Osteocyte (in vitro differentiated cells): Measurements from ENCODE around the gene SPATA2. TPM values are rescaled to one million over a fixed set of nuclear protein-coding genes. Genes with fewer than 3 reads are reported as not detected.

ENCODE experiments used
- DNase-seq: peaks from one replicate; pipeline ENCODE4 v3.0.0; 2021; ENCODE audit warnings: mixed read lengths; ENCODE audit not compliant: unreplicated experiment; ENCODE audit errors: extremely low spot score
- H3K27ac Mint-ChIP-seq: one replicate; pipeline ENCODE4 v1.8.0; 2021; ENCODE audit warnings: mild to moderate bottlenecking, mixed read lengths; ENCODE audit not compliant: unreplicated experiment
- H3K27me3 Mint-ChIP-seq: one replicate; pipeline ENCODE4 v1.8.0; 2021; ENCODE audit warnings: mixed read lengths; ENCODE audit not compliant: unreplicated experiment
- H3K36me3 Mint-ChIP-seq: one replicate; pipeline ENCODE4 v1.8.0; 2021; ENCODE audit warnings: mixed read lengths; ENCODE audit not compliant: unreplicated experiment
- H3K4me1 Mint-ChIP-seq: one replicate; pipeline ENCODE4 v1.8.0; 2021; ENCODE audit warnings: mixed read lengths; ENCODE audit not compliant: unreplicated experiment
- H3K4me3 Mint-ChIP-seq: one replicate; pipeline ENCODE4 v1.8.0; 2021; ENCODE audit warnings: mild to moderate bottlenecking, moderate library complexity, mixed read lengths; ENCODE audit not compliant: unreplicated experiment
- H3K9me3 Mint-ChIP-seq: one replicate; pipeline ENCODE4 v1.8.0; 2021; ENCODE audit warnings: mixed read lengths; ENCODE audit not compliant: unreplicated experiment
- CTCF ChIP-seq: fragments of 200-600 bp; sonication (generic); IDR thresholded peaks from 2 replicates; pipeline ENCODE4 v1.5.0; 2021; ENCODE audit warnings: antibody characterized with exemption, mild to moderate bottlenecking, moderate library complexity
- total RNA-seq: library from RNA; stranded (reverse); gene quantifications from 2 replicates; pipeline ENCODE4 v1.2.1, GENCODE V29; 2021

Gene SPATA2
- total RNA-seq, 1 donor from 2014 or later, result 6.6 TPM

GRCh38 chr20:49882171-49882970 is 33.0 kb downstream of the SPATA2 start:
- H3K9me3 Mint-ChIP-seq, result no peaks in the 10 kb centered on the region
- H3K36me3 Mint-ChIP-seq, result peaks cover 22% of the 10 kb centered on the region
- no peaks in the 10 kb centered on the region for H3K27me3 Mint-ChIP-seq
- H3K4me3 Mint-ChIP-seq, result no peak overlapping the region
- H3K4me1 Mint-ChIP-seq, result peaks cover 39% of the 10 kb centered on the region
- no peak for TF ChIP-seq CTCF
- no peak overlapping the region for H3K27ac Mint-ChIP-seq
- DNase-seq, result no peak

GRCh38 chr20:49880724-49881445 is 34.4 kb downstream of the SPATA2 start:
- Mint-ChIP-seq H3K4me3 (no peak overlapping the region), H3K36me3 (peaks cover 20% of the 10 kb centered on the region), H3K27me3 (no peaks in the 10 kb centered on the region), H3K27ac (no peak overlapping the region), H3K9me3 (no peaks in the 10 kb centered on the region), H3K4me1 (peaks cover 28% of the 10 kb centered on the region)
- no peak for TF ChIP-seq CTCF
- no peak for DNase-seq

GRCh38 chr20:49880177-49880576 is 35.2 kb downstream of the SPATA2 start:
- no peak overlapping the region for H3K27ac Mint-ChIP-seq
- DNase-seq, result no peak
- no peaks in the 10 kb centered on the region for H3K27me3 Mint-ChIP-seq

DNA sequence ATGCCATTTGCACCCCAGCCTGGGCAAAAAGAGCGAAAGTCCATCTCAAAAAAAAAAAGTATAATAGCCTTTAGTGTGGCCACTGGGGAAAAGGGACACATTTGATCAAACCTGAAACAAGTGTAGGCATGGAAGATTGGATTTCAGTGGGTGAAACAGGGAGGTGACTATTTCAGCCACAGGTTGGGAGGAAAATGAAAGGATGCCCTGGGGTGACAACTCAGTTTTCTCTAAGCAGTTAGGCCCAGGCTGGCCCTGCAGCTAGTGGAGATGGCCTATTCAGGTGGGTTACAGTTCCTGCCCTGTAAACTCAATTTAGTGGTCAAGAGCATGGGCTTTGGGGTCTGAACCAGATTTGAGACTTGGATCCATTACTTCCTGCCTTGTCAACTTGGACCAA is 36.4 kb downstream of the SPATA2 start:
- H3K4me1 Mint-ChIP-seq, result peaks cover 26% of the 10 kb centered on the region
- H3K36me3 Mint-ChIP-seq, result peaks cover 28% of the 10 kb centered on the region
- DNase-seq, result no peak
- no peaks in the 10 kb centered on the region for H3K9me3 Mint-ChIP-seq
- H3K27ac Mint-ChIP-seq, result no peak overlapping the region
- TF ChIP-seq CTCF, result no peak
- H3K27me3 Mint-ChIP-seq, result no peaks in the 10 kb centered on the region
- H3K4me3 Mint-ChIP-seq, result no peak overlapping the region

More at GRCh38 chr20:49880177-49880576, 35.2 kb downstream of the SPATA2 start:
- Mint-ChIP-seq H3K4me3 (no peak overlapping the region), H3K4me1 (peaks cover 26% of the 10 kb centered on the region), H3K9me3 (no peaks in the 10 kb centered on the region), H3K36me3 (peaks cover 20% of the 10 kb centered on the region)
- no peak for TF ChIP-seq CTCF

DNA sequence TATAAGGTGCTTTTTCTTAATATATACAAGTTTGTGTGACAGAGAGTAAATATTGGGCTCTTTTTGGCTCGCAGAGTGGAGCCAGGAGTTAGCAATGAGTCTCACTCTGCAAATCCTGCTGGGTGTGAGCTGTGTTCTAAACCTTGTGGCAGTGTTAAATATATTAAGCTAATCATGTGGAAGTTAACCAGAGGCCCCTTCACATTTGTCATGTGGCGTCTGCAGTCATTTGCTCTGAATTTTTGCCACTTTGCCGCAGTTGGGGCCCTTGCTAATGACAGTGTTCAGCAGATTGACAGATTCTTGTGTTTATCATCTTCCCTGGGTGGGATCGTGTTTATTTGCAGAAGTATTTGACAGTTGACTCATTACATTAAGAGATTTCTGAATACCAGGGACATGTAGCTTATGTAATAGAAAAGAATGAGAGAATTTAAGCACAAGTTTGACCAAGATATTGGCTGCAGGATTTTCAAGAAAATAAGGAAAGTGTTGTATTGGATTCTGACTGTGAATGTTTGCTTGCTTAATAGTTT is 37.9 kb downstream of the SPATA2 start:
- DNase-seq, result no peak
- no peak for TF ChIP-seq CTCF
- Mint-ChIP-seq H3K36me3 (peaks cover 25% of the 10 kb centered on the region), H3K4me3 (no peak overlapping the region), H3K27ac (no peak overlapping the region), H3K4me1 (peaks cover 25% of the 10 kb centered on the region), H3K27me3 (no peaks in the 10 kb centered on the region), H3K9me3 (no peaks in the 10 kb centered on the region)
